ENCODE results near the gene FAM131A.

FAM131A gene

DNA sequence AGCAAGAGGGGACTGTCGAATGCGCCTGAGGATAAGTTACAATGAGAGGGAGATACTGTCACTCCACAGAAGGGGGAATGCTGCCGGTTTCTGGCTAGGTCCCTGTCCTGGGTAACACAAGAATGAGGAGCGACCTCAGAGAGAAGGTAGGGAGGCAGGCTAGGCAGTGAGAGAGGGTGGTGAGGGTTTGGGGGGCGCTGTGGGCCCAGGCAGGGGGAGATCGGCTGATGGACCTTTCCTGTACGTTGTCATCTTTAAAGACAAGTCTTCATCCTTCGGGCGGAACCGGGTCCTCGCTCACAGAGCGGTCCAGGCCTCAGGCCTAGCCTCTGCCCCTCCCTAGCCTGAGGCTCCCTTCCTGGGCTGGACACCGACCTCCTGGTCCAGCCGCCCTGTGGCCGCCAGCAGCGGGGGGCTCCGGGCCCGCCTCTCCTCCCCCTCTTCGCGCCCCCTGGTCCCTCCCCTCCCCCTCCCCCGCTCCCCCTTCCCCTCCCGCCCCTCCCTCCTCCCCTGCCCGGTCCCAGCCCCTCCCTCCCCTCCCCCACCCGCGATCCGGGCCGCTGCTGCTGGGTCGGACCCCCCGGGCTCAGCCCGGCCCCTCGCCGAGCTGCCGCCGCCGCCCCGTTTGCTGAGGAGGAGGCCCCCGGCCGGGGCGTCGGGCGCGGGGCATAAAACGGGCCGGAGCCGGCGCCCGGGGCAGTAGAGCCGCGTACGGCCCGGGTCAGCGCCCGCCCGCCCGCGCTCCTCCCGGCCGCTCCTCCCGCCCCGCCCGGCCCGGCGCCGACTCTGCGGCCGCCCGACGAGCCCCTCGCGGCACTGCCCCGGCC is 42.2 kb downstream of the FAM131A start, which contains the start of gene CHRD:
CHRD (plus strand) TSS at position 697 of the 827 bp plus-strand sequence. CDS start 265 bp downstream, outside the sequence.
- no peak for DNase-seq

DNA sequence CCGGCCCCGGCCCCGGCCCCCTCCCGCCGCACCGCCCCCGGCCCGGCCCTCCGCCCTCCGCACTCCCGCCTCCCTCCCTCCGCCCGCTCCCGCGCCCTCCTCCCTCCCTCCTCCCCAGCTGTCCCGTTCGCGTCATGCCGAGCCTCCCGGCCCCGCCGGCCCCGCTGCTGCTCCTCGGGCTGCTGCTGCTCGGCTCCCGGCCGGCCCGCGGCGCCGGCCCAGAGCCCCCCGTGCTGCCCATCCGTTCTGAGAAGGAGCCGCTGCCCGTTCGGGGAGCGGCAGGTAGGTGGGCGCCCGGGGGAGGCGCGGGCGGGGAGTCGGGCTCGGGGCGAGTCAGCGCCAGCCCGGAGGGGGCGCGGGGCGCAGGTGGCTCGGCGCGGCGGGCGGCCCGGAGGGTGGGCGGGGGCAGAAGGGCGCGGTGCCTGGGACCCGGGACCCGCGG is 42.8 kb downstream of the FAM131A start:
- DNase-seq = peak; percentile 41

DNA sequence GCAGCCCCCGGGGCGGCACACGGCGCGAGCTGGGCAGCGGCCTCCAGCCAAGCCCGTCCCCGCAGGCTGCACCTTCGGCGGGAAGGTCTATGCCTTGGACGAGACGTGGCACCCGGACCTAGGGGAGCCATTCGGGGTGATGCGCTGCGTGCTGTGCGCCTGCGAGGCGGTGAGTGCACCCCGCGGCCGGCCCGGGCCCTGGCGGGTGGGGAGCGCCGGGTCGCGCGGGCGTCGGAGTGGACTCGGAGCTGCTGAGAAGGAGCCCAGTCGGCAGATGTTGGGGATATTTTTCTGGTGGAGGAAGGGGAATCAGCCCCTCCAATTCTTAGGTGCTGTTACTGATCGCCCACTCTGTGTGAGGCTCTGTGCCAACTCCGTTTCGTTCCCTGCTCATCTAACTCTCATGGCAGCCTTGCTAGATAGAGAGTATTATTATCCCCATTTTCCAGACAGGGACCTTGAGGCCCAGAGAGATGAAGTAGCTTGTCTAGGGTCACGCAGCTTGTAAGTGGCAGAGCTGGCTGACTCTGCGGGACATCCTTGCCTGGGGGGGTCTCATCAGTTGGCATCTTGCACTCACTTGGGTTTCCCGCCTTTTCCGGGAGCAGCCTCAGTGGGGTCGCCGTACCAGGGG is 43.3 kb downstream of the FAM131A start:
- no peak for DNase-seq

DNA sequence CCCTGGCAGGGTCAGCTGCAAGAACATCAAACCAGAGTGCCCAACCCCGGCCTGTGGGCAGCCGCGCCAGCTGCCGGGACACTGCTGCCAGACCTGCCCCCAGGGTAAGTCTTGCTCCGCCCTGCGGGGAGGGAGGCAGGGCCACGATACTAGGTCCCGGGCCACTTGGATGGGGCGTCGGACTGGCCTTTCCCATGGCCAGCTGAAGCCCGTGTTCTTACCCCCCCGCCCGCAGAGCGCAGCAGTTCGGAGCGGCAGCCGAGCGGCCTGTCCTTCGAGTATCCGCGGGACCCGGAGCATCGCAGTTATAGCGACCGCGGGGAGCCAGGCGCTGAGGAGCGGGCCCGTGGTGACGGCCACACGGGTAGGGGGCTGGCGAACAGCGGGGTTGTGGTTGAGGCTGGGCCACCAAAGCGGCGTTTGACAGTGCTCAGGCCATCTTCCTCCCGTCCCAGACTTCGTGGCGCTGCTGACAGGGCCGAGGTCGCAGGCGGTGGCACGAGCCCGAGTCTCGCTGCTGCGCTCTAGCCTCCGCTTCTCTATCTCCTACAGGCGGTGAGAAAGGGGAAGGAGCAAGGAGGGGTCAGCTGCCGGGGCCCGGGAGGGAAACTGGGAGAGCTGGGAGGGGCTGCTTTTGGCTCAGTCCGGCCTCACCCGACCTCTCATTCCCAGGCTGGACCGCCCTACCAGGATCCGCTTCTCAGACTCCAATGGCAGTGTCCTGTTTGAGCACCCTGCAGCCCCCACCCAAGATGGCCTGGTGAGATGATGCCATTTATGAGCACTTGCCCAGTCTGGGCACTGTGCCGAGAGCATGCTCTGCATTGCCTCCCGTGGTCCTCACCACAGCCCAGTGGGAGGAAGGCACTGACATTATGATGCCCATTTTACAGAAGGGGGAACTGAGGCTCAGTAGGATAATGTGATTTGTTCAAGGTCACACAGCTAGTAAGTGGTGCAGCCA is 44.1 kb downstream of the FAM131A start:
- no peak for DNase-seq

DNA sequence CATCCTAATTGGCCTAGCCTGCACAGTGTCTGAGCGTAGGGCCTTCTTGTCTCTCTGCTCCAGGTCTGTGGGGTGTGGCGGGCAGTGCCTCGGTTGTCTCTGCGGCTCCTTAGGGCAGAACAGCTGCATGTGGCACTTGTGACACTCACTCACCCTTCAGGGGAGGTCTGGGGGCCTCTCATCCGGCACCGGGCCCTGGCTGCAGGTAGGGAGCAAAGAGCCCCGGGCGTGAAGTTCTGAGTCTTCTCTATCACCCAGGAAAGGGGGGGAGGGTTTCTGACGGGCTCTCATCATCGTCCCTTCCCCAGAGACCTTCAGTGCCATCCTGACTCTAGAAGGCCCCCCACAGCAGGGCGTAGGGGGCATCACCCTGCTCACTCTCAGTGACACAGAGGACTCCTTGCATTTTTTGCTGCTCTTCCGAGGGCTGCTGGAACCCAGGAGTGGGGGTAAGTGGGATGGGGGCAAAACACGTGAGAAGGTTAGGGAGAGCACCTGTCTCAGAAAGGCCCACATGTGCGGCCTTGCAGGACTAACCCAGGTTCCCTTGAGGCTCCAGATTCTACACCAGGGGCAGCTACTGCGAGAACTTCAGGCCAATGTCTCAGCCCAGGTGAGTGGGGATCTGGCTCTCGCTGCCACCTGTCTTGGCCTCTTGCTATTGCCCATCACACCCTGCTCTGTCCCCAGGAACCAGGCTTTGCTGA is 45.1 kb downstream of the FAM131A start:
- no peak for DNase-seq

DNA sequence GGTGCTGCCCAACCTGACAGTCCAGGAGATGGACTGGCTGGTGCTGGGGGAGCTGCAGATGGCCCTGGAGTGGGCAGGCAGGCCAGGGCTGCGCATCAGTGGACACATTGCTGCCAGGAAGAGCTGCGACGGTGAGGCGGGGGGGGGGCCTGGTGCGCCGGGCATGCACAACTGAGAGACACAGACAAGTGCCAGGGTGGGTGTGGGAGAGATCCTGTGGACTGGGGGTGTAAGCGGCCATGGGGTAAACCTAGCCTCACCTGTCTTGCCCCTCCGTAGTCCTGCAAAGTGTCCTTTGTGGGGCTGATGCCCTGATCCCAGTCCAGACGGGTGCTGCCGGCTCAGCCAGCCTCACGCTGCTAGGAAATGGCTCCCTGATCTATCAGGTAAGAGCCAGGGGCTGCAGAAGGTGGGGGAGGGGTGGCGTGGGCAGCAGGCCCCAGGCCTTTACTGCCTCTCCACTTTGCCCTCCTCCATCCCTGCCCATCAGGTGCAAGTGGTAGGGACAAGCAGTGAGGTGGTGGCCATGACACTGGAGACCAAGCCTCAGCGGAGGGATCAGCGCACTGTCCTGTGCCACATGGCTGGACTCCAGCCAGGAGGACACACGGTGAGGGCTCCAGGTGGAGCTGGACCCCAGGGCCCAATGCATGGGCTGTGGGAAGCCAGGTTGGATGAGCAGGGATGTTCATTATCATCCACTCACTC is 45.8 kb downstream of the FAM131A start:
- no peak for DNase-seq

DNA sequence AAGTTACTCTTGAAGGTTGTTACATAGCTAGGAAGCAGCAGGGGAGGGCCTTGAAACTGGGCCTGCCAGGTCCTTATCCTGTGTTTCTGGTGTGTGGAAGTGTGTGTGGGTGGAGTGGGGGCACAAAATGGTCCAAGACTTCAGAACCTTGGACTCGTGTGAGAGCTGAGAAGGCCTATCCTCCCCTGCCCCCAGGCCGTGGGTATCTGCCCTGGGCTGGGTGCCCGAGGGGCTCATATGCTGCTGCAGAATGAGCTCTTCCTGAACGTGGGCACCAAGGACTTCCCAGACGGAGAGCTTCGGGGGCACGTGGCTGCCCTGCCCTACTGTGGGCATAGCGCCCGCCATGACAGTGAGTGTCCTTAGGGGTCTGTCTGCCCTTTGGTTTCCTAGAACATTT is 46.9 kb downstream of the FAM131A start:
- DNase-seq = no peak

DNA sequence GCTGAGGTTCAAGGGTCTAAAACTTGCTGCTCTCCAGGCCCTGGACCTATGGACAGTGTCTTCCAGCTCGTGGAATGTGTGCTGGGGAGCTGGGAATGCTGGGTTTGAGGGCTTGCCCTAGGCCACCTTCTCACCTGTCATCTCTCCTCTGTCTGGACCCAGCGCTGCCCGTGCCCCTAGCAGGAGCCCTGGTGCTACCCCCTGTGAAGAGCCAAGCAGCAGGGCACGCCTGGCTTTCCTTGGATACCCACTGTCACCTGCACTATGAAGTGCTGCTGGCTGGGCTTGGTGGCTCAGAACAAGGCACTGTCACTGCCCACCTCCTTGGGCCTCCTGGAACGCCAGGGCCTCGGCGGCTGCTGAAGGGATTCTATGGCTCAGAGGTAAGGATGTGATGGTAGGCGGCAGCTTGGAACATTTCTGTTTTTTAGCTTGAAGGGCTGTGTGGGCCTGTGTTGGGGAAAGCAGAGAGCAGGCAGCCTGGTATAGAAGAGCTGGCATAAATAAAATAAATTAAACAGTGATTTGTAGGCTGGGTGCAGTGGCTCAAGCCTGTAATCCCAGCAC is 47.5 kb downstream of the FAM131A start:
- DNase-seq = no peak

DNA sequence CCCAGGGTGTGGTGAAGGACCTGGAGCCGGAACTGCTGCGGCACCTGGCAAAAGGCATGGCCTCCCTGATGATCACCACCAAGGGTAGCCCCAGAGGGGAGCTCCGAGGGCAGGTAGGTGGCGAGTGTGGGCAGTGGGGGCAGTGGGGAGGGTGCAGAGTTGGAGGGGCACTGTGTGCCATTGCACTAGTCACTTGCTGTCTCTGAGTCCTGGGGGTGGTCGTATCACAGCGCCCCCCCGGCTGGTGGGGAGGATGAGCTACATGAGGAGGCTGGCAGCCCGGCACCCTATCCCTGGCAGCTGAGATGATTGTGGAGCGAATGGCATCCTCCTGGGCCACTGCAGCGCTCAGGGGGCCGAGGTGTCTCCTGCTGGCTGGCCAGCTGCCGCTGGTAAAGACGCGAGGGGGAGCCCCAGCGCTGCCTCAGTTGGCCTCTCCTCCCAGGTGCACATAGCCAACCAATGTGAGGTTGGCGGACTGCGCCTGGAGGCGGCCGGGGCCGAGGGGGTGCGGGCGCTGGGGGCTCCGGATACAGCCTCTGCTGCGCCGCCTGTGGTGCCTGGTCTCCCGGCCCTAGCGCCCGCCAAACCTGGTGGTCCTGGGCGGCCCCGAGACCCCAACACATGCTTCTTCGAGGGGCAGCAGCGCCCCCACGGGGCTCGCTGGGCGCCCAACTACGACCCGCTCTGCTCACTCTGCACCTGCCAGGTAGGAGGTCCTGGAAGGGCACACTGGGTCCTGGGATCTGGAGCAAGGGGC is 48.8 kb downstream of the FAM131A start:
- DNase-seq = no peak

DNA sequence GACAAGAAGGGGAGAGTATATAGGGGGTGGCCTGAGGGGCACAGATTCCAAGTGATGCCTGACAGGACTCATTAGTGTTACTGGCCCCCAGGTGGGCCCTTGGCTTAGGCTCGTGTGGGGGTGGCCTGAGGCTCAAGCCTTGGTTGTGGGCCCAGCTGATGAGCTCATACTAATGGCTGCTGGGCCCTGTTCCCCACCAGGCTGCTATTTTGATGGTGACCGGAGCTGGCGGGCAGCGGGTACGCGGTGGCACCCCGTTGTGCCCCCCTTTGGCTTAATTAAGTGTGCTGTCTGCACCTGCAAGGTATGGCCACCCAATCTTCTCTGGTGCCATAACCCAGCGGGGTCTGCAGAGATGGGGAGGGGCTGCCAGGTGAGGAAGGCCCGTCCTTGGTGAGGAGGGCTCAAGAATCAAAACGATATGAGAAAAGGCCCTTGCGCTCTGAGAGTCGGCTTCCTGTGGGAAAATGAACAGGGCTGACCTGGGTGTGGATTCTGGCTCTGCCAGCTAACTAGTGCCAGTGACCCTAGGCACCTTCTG is 49.8 kb downstream of the FAM131A start:
- no peak for DNase-seq

DNA sequence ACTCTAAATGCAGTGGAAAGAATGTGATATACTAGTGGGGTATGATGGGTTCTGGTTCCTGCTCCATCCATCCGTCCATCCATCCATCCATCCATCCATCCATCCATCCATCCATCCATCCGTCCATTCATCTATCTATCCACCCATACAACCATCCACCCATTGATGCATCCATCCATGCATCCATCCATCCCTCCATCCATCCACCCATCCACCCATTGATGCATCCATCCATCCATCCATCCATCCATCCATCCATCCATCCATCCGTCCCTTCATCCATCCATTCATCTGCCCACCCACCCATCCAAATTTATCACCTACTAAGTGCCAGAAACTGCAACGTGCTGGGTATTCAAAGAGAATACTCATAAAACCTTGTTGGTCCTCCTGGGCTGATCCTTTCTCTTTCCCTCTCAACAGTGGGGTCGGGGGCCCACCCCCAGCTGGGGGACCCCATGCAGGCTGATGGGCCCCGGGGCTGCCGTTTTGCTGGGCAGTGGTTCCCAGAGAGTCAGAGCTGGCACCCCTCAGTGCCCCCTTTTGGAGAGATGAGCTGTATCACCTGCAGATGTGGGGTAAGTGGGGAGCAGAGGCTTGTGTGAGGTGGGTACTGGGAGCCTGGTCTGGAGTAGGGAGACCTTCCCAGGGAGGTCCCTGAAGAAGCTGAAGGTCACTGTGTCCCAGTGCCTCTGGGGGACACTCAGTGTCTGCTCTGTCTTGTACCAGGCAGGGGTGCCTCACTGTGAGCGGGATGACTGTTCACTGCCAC is 51.0 kb downstream of the FAM131A start:
- DNase-seq = no peak

DNA sequence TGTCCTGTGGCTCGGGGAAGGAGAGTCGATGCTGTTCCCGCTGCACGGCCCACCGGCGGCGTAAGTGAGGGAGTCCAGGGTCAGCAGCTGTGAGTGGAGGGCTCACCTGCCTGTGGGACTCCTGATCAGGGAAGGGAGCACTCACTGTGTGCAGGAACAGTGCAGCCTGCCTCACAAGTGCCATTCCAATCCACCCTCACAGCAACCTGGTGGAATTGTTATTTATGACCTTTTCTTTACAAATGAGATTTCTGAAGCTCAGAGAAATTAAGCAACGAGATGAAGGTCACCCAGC is 51.5 kb downstream of the FAM131A start:
- no peak for DNase-seq

DNA sequence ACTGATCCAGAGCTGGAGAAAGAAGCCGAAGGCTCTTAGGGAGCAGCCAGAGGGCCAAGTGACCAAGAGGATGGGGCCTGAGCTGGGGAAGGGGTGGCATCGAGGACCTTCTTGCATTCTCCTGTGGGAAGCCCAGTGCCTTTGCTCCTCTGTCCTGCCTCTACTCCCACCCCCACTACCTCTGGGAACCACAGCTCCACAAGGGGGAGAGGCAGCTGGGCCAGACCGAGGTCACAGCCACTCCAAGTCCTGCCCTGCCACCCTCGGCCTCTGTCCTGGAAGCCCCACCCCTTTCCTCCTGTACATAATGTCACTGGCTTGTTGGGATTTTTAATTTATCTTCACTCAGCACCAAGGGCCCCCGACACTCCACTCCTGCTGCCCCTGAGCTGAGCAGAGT is 52.0 kb downstream of the FAM131A start:
- DNase-seq = no peak

DNA sequence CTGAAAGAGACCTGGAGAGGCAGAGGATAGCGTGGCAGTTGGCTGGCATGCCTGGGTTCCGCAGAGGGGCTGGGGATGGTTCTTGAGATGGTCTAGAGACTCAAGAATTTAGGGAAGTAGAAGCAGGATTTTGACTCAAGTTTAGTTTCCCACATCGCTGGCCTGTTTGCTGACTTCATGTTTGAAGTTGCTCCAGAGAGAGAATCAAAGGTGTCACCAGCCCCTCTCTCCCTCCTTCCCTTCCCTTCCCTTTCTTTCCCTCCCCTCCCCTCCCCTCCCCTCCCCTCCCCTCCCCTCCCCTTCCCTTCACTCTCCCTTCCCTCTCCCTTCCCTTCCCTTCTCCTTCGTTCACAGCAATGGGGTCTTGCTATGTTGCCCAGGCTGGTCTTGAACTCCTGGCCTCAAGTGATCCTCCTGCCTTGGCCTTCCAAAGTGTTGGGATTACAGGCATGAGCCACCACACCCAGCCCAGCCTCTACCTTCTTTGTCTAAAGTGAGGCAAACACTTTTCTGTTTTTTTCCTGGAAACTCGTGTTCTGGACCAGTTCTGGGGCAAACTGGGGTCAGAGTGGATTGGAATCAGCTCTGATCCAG is 52.6 kb downstream of the FAM131A start:
- DNase-seq = no peak

DNA sequence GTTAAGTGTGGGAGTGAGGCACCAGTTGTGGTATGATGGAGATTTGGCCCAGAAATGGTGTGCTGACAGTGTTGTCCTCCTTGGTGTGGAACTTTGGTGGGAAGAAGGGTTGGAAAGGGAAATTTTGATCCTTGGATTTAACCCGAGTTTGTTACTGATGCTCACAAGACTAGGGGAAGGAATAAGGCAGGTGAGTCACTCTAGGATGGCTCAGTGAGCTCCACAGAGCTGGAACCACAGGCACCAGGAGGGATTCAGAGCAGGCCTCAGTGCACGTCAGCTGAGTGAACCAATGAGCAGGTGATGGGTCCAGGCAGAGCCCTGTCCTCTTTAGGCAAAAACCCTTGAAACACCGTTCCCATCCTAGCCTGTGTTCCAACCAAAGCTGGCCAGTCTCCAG is 53.9 kb downstream of the FAM131A start:
- DNase-seq = no peak

DNA sequence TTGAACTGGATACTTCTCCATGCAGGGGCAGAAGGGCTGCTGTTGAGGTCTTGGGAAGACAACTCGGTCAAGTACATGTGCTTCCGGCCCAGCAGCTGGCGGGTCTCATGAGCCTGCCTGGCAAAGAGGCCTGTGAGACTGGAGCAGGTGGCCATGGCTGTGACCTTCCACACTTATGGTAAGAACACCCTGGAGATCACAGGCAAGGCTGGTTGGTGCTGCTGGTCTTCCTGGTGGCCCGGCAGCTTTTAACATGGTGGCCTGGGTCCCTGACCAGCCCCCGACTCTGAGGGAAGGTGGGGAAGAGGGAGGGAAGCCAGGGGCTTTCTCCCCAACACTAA is 57.9 kb downstream of the FAM131A start:
- DNase-seq = no peak

Measured in activated CD4-positive, alpha-beta T cell treated with anti-CD3 and anti-CD28 coated beads for 48 hours (primary cell).